ENCODE data around the gene CAMK2A.

DNA sequence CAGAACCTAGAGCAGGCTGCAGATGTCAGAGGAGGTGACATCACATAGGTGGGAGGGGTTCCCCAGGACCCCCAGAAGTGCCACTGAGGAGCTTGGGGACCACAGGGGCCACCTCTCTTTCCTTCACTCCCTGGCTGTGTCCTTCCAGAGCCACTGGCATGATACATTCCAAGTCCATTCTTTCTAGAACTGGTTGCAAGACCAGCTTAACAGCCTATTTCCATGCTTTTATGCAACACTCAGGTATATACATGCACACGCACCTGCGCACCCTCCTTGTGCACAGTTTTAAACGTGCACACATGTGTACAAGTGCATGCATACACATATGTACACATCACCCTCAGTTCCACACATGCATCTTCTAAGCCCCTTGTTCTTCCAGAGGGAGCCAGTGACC lies 60.0 kb downstream of the CAMK2A start:
- TF ChIP-seq, protein P1, sequence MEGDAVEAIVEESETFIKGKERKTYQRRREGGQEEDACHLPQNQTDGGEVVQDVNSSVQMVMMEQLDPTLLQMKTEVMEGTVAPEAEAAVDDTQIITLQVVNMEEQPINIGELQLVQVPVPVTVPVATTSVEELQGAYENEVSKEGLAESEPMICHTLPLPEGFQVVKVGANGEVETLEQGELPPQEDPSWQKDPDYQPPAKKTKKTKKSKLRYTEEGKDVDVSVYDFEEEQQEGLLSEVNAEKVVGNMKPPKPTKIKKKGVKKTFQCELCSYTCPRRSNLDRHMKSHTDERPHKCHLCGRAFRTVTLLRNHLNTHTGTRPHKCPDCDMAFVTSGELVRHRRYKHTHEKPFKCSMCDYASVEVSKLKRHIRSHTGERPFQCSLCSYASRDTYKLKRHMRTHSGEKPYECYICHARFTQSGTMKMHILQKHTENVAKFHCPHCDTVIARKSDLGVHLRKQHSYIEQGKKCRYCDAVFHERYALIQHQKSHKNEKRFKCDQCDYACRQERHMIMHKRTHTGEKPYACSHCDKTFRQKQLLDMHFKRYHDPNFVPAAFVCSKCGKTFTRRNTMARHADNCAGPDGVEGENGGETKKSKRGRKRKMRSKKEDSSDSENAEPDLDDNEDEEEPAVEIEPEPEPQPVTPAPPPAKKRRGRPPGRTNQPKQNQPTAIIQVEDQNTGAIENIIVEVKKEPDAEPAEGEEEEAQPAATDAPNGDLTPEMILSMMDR (IDR thresholded peaks at IDR 0.05 in 8 of 11, conservative IDR thresholded peaks at IDR 0.05 in 3 of 11): no peak
- no peak for TF ChIP-seq POLR2A (IDR thresholded peaks at IDR 0.05)
- no peak for TF ChIP-seq POLR2AphosphoS5 (IDR thresholded peaks at IDR 0.05)

All from spleen (tissue), 7 donors.